GM21447 (cell line): ENCODE measurements around the gene GSS.

Experiments
- ATAC-seq: cut with Tn5 transposase; IDR thresholded peaks from one replicate; pipeline ENCODE4 v1.9.1; 2021; ENCODE audit not compliant: unreplicated experiment

The GSS gene

GRCh38 chr20:34978092-34978744 is 22.6 kb upstream of the GSS start:
- ATAC-seq, result no peak

- no peak for ATAC-seq
Measured at GRCh38 chr20:34977365-34978091, 21.9 kb upstream of the GSS start.

- no peak for ATAC-seq
Measured at GRCh38 chr20:34976286-34976685, 20.7 kb upstream of the GSS start.

DNA sequence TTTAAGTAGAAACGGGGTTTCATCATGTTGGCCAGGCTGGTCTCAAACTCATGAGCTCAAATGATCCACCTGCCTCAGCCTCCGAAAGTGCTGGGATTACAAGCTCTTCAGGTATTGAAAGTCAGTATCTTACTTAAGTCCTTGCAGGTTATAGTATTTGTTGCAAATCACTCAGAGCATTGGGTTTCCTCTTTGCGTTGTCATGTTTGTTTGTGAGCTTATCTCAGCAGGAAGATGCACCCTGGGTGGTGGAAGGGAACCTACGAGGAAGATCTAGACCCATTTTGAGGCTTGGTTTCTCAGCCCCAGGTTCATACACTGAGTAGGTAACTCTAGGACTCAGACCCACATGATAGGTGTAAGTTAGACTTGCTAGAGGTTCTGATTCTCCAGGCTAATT is 18.6 kb upstream of the GSS start:
- no peak for ATAC-seq

DNA sequence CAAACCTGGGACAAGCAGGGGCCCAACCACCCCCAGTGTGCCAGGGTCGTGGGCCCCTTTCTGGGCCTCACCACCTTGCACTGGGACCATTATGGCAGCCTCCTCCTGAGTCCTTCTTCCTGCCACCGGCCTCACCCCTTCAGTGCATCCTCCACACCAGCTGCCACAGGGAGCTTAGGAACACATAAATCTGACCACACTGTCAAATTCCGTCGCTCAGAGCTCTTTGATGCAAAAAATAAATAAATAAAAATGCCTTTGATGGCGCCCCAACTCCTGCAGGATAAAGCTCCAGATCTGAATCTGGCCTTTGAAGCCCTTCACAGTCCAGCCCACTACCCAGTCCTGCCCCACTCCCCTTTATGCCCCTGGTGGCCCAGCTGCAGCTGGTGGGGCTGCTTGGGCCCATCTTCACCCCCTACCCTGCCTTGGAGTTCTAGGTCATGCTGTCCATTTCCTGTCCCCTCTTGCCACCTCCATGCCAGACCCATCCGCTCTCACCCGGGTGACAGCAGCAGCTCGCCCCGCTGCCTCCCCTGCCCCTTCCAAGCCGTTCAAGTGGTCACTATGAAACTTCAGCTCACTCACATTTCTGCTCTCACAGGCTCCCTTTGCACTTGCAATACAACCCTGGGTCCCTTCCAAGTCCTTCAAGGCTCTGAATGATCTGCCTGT is 16.1 kb upstream of the GSS start:
- no peak for ATAC-seq

DNA sequence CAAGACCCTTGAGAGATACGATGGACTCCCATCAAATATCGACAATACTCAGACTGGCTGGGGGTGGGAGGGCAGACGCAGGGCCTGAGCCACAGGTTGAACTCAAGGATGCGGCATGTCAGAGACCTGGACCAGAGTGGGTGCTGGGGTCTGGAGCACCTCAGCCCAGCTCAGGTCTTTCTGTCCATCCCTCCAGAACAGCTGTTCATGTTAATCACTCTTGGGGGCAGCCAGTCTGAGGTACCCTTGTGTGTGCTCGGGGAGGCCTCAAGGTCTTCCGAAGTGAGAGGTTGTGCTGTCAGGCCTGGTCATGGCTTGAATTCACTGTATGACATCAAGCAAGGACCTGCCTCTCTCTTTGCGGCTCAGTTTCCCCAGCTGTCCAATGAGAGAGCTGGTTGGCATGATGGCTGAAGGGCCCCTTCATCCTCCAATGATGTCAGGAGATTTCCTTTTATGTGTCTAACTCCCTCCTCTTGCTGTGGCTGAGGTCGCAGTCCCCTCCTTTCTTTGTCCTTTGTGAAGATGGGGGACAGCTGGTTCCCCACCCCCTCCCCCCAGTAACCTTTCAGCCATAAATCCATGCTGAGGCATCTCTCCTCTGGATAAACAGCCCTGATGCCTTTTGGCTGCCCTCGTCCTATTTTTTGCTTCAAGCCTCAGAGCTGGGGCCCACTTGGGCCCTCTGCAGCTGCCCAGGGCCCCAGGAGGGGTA is 15.4 kb upstream of the GSS start:
- ATAC-seq, result no peak

- no peak for ATAC-seq
Measured at GRCh38 chr20:34970193-34970840, 14.7 kb upstream of the GSS start.

DNA sequence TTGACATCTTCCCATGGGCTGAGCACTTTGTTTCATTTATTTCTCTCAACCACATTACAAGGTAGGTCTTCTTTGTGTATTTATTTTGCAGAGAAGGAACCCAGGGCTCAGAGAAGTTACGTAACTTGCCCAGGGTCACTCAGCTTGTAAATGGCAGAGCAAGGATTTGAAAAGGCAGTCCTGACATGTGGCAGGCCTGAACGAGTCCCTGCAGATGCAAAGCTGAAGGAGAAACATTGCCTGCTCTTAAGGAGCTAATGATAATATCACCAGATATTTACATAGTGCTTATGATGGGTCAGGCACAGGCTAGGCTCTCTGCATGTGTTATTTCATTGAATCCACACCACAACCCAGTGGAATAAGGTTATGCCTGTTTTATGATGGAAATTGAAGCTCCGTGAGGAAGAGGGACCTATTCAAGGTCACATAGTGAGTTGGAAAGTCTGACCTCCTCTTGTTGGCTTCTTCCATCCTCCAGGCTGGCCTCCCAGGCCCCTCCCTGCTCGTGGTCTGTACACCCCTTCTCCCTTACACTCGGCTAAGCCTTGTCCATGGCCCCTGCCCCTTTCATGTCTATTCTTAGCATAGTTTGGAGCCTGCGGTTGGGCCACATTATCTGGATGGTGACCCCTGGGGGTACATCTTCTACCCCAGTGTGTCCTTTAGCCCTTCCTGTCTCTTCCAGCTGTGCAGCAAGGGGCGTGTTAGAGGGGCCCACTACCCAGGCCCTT is 12.6 kb upstream of the GSS start:
- no peak for ATAC-seq

DNA sequence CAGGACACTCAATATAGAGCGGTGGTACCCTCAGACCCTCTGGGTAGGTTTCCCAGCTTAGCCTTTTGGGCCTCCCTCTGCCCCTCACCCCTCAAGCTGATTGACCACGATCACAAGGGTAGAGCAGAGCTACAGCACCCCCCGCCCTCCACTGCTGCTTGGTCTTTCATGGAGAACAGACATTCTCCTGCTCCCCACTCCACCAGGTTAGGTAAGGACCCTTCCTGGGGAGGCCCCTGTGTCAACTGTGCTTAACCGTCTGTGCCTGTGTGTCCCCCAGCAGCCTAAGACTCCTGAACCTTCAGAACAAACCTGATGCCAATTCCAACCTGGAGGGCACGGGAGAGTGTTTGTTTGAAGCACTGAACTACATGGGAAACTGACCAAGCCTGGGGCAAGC is 11.8 kb upstream of the GSS start:
- ATAC-seq, result no peak

DNA sequence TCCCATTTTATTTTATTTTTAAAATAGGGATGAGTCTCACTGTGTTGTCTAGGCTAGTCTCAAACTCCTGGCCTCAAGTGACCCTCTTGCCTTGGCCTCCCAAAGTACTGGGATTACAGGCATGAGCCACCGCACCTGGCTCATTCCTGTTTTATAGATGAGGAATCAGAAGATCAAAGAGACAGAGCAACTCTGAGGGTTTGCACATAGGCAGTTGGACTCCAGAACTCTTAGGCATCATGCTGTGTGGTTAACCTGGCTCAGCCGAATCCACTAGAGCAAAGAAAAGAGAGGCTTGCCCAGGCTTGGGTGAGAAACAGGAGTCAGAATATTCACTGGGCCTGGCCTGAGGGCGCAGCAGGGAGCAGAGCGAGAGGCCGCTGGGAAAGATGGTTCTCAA is 9.4 kb upstream of the GSS start:
- ATAC-seq, result no peak

DNA sequence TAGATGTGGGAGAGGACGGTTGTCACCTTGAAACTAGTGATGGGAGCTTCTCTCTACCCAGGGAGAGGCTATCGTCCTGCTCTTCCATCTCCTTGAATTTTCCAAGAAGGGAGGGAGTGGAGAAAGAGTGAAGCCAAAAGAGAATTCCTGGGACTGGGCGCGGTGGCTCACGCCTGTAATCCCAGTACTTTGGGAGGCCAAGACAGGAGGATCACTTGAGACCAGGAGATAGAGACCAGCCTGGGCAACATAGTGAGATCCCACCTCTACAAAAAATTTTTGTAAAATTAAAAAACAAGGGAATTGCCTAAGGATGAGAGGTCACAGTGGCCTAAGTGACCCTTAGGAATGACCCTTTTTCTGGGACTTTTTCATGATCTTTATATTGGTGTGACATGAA is 8.9 kb upstream of the GSS start:
- no peak for ATAC-seq

- no peak for ATAC-seq
Measured at GRCh38 chr20:34956751-34957472, 1.3 kb upstream of the GSS start.

DNA sequence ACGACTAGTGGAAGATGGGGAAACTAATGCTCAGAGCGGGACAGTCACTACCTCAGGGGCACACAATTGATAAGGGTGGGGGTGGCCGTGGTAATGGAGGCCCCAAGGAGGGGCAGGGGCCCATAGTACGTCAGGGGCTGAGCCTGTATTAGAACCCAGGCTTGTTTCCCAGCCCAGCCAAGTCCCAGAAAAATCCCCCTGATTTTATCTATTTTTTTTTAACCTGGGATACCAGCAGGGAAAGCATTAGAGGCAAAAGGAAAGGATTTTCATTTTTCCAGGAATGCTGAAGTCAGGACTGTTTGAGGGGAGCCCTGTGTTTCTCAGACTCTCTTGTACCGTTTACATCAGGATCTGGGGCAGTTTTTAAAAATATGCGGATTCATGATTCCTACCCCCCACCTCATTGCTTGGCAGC is 444 bp upstream of the GSS start:
- no peak for ATAC-seq

GRCh38 chr20:34954904-34955230 is 739 bp downstream of the GSS start:
- ATAC-seq, result no peak

DNA sequence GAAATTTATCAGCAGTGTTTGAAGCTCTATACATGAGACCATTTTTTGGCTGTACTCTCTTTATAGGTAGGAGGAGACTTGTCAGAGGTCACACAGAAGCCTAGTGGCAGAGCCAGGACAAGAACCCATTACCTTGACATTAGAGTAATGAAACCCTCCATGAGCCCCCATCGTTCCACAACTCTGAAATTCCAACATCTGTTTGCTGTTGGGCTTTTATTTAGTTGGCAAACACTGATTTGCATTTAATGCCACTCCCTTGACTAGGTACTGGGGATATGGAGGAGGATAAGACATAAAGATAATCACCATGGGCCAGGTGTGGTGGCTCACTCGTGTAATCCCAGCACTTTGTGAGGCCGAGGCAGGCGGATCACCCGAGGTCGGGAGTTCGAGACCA is 1.6 kb downstream of the GSS start:
- no peak for ATAC-seq

DNA sequence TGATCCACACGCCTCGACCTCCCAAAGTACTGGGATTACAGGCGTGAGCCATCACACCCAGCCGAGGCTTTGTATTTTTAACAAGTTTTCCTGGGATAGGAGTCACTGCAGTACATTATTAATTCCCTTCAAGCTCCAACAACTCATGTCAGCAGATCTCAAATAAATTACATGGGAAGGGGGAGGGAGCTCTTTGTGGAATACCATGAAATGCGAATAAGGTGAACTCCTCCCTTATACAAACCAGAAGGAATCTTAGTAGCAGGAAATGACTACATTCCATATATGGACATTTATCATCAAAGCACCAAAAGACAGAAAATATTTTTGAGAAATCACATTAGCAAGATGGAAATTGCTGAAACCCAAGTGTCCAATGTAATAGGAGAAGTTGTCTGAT is 2.9 kb downstream of the GSS start:
- no peak for ATAC-seq

DNA sequence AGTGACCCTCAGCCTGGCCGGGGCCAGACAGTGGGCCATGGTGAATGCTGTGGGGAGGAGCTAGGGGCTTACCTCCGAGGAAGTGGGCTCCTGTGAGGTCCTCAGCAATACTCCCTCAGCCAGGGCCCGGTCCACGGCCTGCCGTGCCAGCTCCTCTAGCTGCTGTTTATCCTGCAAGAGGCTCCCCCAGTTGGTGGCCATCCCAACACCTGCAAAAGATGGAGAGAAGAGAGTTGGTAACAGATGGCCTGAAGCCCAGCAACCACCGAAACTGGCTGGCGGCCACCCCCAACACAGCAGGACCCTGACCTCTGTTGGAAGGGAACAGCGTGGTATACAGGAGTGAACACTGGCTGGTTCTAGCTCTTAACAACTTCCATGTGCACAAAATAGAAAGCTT is 4.0 kb downstream of the GSS start:
- ATAC-seq, result no peak

DNA sequence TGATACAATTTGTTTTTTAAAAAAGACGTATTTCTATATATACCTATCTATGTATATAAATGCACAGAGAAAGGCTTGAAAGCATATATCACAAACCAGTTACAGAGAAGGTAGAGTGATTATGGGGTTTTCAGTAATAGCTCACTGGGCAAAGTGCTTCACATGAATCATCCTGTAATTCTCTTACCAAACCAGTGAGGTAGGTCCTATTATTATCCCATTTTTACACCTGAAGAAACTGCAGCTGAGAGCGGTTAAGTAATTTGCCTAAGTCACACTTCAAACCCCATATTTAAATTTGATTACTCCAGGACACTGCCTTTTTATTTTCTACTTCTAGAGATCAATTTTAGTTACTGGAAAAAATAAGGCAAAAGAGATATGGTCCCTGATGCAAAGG is 4.4 kb downstream of the GSS start:
- no peak for ATAC-seq

- ATAC-seq, result no peak
Measured at GRCh38 chr20:34949120-34949519, 6.5 kb downstream of the GSS start.

DNA sequence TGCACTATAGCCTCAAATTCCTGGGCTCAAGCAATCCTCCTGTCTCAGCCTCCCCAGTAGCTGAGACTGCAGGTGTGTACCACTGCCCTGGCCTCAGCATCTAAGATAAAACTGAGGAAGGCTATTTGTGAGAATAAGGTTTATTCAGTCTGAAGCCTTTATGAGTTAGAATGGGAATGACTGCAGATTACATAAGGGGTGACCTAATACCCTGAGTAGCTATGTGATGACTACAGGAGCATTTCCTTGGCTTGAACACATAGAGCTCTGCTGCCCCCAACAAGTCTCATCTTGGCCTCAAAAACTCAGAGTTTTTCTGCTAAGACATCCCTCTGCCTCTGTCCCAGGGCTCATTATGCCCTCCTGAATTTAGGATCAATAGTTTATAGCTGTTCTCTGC is 7.6 kb downstream of the GSS start:
- ATAC-seq, result no peak
